CD4-positive, alpha-beta T cell treated with Interleukin-17A for 1 hour (primary cell): ENCODE measurements around the gene CCDC137.
A peak's percentile ranks its signal among the peaks of the same experiment; 100 is the strongest.

ENCODE experiments used
- DNase-seq: peaks from one replicate; pipeline ENCODE4 v3.0.0-alpha.2; 2020

CCDC137 gene

DNA sequence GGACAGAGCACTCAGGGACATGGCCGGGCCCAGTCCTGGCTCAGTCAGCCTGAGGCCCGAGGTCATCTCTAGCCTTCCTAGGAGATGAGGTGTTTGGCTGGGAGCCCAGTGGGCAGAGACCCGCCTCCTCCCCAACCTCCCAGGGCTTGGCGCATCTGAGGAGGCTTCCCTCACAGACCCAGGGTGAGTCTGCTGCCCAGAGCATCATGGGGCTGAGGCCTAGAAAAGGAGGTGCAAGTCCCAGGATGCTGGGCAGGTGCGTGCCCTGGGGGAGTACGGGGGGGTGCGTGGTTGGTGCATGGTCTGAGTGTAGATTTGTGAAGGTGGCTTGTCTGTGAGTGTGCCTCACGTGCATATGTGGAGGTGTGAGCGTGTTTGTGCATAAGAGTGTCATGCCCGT is 14.8 kb upstream of the CCDC137 start:
- no peak for DNase-seq

DNA sequence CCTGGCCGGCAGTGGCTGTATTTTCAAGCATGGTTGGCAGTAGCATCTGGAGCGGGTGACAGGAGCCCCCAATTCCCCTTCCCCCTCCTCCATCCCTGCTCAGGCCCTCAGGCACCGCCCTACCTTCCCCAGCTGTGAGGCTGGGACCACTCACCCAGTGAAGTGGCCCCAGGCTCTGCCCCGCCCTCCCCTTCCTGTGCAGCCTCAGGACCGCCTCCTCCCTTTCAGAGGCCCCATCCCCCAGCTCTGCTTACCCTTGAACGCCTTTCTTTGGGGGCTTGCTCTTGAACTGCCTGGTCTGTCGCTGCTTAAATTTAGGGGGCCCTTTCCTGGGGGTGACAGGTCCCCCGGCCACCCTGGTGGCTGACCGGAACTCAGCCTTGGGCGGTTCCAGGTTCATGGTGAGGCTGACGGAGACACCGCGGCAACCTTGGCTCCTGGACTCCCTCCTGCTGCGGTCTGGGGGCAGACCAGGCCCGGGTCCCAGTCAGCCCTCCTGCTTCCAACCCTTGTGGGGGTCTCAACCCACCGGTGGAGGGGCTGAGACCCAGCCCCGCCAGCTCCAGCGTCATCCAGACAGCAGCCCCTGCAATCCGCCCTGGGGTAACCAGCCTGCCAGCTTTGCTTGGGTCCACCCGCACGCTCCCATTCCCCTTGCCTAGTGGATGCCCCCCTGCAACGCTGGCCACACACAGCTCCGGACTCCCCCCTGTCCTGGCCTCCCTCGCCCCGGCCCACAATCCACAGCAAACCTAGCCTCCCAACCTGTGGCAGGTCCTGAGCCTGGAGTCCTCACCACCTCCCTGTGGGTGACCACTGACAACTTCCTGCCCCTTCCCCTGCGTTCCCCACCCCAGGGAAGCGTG is 13.4 kb upstream of the CCDC137 start:
- no peak for DNase-seq

DNA sequence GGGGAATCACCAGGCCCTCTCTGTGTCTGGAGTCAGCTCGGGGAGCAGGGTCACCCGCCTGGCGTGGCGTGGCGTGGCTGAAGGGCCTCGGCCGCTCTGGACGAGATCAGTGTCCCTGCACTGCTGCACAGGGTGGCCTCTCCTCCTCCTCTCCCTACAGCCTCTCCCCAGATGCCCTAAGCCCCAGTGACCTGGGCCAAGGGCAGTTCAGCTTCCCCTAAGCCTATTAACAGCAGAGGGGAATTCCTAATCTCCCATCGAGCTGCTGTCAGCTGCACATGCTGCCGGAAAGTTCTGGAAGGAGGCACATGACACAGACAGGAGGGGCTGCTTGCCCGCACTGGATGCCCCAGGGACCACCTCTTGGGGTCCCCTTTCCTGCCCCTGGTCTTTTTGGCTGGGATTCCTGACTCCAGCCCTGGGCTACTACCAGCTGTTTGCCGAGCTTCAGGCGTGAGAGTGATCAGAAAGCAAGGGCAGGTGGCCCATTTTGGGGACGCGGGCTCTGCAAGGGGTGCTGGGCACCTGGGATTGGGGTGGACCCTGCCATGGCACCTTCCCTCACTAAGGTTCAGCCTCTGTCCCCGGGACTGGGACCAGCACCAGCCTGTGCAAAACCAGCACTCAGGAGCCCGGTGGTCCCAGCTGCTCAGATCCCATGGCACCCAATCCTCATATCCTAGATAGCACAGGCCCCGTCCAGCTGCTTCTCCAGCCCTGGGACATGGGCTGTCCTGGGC is 11.0 kb upstream of the CCDC137 start:
- DNase-seq, result no peak

DNA sequence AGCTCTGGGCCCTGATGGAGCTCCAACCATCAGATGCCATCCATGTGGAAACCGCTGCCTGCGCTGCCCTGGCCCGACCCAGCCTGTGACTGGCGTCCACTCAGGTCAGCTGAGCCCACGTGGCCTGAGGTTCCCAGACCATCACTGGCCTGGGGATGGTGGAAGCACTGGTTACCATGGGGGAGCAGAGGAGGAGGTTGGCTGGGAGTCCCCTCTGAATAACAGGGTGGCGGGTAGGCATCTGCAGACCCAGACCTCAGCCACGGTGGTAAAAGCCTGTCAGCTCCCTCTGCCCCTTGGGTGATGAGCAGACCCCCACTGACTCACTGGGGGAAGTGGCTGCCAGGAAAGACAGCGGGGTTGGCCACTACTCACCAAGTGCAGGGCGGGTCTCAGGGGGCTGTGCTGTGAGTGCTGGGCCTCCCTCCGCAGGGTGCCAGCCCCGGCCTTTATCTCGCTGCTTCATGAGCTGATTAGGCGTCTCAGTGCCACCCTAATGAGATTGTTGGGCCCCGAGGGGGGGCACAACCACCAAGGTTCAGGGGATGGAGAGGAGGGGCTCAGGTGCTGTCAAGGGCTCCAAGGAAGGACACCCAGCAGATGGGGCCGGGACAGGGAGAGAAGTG is 10.3 kb upstream of the CCDC137 start, which contains the start of gene PDE6G:
Gene PDE6G (minus strand): TSS at position 425 of the 626 bp plus-strand sequence. CDS start 3,237 bp downstream, outside the sequence.
- no peak for DNase-seq

DNA sequence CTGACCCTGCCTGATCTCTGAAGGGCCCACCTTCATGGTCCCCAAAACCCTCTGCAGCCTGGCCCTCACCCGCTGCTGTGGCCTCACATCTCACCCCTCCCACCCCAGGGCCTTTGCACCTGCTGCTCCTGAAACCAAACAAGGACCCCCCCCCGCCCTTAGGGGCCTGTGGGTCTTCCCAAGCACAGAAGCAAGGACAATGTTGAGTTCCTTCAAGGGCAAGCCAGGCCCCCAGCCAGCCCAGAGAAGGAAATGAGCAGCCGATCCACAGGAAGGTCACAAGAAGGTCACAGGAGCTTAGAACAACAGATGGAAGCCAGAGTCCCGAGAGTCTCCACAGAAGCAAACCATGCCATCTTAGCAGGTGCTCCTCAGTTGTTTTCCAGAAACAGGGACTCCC is 9.7 kb upstream of the CCDC137 start:
- no peak for DNase-seq

DNA sequence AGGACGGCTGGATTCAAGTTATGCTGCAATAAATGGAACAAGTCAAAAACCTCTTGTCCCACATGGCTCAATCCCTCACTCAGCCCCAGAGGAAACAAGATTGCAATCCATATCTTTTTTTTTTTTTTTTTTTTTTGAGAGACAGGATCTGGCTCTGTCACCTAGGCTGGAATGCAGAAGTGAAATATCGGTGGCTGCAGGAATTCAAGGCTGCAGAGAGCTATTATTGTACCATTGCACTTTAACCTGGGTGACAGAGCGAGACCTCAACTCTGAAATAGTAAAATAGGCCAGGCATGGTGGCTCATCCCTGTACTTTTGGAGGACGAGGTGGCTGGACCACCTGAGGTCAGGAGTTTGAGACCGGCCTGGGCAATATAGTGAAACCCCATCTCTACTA is 7.5 kb upstream of the CCDC137 start:
- no peak for DNase-seq

DNA sequence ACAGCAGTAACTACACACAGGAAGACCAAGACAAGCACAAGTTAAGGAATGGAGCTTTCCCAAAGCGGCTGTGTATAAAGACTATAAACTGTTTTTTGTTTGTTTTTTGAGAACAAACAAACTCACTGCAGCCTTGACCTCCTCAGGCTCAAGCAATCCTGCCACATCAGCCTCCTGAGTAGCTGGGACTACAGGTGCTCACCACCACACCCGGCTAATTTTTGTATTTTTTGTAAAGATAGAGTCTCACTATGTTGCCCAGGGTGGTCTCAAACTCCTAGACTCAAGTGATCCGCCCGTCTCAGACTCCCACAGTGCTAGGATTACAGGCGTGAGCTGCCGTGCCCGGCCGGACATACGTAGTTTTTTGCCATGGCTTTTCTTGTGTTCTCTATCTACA is 6.1 kb upstream of the CCDC137 start:
- no peak for DNase-seq

DNA sequence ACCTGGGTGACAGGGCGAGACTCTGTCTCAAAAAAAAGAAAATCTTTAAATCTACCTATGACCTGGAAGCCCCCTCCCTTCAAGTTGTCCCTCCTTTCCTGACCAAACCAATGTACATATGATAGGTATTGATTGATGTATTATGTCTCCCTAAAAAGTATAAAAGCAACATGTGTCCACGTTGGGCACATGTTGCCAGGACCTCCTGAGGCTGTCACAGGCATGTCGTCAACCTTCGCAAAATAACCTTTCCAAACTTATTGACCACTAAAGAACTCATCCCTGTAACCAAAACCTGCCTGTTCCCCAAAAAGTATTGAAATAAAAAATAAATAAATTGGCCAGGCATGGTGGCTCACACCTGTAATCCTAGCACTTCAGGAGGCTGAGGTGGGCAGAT is 4.5 kb upstream of the CCDC137 start:
- no peak for DNase-seq

DNA sequence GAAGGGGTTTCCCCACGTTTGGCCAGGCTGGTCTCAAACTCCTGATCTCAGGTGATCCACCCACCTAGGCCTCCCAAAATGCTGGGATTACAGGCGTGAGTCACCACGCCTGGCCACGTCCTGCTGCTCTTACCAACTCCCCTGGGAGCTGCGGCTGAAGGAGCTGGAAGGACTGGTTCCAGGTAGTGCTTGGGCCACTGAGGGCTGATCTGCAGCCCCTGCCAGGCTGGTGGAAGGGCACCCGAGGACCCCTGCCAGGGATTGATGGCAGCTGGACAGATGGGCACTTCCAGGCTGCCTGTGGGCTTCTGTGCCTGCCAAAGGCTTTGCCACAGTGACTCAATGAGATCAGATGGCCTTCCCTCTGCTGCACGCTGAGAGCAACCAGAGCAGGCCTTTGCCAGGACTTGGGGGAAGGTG is 2.5 kb upstream of the CCDC137 start:
- DNase-seq, result no peak

DNA sequence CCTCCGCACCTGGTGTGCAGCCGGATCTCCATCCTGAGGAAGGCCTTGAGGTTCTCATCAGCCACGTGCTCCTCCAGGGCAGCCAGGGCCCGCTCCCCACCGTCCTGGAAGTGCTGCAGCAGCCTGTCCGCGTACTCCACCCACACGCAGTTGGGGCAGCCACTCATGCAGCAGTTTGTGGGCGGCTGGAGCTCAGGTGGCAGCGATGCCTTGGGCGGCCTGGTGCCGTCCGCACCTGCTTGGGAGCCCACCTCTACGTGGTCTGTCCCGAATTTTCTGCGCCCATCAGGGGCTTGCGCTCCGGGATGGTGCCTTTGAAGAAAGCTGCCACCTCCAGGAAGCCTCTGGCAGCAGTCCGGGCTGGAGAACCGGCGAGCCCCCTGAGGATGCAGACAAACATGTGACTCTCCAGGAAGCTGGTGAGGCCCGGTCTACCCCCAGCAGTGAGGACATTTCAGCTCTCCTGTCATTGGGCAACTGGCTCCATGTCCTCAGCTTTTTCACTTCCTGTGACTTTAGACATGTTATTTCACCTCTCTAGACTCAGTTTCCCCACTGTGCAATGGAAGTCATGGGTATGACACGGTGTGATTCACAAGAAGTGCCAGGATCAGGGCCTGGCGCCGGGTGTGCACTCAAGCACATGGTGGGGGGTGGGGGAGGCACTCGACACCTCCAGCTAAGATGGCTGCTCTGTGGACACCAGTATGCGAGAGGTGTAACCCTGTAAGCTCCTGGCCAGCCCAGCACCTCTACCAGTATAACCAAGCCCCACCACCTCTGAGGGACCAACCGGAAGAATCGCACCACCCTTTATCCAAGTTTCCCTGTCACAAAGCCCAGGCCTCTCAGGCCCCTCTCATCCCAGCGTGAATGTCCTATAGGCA is 1.1 kb upstream of the CCDC137 start:
- peak; percentile 48 for DNase-seq

DNA sequence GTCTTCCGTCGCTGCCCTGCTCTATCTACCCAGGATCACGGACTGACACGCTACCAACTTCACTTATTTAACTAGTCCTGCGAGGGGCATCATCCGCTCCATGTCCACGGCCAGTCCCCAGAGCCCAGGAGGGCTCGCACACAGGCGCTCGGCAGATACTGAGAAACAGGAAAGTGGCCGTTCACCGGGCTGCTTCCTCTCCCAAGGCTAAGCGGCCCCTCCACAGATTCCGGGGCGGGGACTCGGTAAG is 520 bp upstream of the CCDC137 start:
- no peak for DNase-seq

DNA sequence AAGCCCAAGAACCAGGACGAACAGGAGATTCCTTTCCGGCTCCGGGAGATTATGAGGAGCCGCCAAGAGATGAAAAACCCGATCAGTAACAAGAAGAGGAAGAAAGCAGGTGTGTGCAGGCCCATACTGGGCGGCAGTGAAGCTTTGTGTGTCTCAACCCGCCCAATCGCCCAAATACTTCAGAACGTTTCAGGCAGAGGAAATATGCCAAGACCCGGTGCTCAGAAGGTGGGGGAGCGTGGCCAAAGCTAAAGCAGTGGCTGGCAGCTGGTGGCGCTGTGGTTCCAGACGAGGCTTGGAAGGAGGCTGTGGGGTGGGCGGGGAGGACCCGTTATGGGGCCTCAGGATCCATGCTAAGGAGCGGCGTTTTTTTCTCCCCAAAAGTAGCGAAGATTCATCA is 1.2 kb downstream of the CCDC137 start:
- DNase-seq, result no peak

DNA sequence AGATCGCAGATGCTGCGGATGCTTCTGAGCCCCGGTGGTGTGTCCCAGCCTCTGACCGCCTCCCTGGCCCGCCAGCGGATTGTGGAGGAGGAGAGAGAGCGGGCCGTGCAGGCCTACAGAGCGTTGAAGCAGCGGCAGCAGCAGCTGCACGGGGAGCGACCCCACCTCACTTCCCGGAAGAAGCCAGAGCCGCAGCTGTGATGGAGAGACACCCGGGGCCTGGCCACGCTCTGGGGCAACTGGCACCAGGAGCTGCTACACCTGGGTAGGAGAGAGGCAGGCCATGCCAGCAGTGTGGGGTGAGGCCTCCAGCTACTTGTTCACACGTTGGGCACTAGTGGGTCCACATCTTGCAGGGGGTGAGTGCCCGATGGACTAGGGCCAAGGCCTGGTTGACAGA is 6.0 kb downstream of the CCDC137 start:
- DNase-seq, result no peak

DNA sequence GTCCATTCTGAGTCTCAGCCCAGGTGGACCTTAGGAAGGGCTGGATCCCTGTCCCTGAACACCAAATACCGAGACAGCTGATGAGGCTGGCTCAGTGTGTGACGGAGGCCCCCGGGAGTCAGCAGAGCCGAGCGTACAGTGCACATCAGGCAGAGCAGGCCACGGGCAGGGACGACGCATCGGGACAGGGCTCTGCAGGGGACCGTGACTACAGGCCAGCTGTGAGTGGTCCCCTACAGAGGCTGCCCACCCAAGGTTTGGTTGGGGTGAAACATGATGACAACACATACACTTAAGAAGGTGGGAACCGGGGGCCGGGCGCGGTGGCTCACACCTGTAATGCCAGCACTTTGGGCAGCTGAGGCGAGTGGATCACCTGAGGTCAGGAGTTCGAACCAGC is 6.4 kb downstream of the CCDC137 start:
- no peak for DNase-seq

DNA sequence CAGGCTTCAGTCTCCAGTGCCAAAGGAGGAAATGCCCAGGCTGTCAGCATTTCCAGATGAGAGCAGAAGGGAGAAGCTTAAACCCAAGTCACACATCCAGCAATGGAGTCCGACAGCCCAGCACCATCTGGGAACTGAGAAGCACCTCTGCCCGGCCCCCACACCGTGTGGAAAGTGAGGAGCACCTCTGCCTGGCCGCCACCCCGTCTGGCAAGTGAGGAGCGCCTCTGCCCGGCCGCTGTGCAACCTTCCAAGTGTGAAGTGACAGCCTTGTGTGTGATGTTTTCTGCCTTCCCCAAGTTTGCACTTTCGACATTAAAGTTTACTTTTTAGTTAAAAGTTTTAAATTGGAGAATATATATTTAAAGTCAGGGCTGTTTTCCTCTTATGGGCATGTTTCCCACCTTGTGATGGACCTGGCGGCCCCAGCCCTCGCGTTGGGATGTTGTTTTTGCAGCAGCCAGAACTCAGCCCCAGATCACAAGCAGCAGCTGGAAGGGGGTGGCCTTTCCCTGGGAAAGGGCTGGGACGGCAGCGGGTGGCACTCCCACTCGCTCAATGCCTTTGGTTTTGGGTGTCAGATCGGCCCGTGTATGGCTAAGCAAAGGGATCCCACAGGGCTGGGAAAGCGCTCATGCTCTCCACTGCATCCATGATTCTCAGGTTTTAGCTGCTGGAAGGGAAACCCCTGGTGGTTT is 7.2 kb downstream of the CCDC137 start:
- no peak for DNase-seq

DNA sequence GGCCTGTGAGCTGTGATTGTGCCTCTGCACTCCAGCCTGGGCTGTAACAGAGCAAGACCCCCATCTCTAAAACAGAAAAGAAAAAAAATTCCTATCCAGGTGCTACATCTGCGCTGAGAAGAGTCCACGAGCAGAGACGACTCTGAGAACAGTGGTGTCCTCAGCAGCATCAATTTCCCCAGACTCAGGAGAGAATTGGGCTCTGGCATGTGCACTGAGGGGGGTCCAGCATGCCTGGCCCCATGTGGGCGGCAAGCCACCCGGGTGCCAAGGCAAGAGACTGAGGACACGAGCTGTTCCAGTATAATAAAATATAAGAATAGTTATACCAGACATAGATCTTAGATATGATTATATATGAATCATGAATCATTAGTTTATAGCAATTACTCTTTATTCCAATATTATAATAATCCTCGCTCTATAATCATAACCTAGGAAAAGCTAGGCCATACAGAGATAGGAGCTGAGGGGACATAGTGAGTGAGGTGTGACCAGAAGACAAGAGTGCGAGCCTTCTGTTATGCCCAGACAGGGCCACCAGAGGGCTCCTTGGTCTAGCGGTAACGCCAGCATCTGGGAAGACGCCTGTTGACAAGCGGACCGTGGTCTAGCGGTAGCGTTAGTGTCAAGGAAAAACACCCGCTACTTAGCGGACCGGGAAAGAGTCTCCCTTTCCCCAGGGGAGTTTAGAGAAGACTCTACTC is 9.1 kb downstream of the CCDC137 start:
- DNase-seq, result peak; percentile 55

DNA sequence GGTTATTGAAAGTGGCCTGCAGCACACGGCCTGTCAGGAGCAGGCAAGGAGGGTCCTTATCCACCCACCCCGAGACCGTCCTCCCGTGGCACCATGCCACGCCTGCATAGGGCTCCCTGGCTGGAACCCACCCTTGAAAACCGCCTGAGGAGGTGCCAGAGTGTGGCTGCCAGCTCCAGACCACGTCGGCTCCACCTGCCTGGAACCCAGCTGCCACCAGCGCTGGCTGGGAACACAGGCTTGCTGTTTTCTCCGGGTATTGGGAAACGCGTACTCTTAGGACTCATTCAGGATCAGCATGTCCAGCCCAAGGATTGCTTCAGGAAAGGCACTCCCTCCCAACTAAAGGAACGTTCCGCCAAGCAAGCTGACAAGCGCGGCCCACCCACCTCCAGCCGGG is 10.4 kb downstream of the CCDC137 start:
- no peak for DNase-seq

DNA sequence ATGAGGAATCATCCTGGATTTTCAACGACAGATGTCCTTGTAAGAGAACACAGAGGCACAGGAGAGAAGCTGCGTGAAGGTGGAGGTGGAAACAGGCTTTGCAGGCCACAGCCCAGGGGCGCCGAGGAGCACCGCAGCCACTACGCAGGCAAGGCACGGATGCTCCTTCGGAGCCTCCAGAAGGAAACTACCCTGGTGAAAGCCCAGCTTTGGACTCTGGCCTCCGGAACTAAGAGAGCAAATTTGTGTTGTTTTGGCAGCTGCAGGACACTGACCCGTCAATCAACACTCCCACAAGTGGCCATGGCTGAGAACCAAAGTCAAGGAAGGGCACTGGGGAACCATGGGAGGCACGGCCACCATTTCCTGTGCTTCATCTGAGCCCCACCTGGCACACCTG is 13.6 kb downstream of the CCDC137 start:
- no peak for DNase-seq

DNA sequence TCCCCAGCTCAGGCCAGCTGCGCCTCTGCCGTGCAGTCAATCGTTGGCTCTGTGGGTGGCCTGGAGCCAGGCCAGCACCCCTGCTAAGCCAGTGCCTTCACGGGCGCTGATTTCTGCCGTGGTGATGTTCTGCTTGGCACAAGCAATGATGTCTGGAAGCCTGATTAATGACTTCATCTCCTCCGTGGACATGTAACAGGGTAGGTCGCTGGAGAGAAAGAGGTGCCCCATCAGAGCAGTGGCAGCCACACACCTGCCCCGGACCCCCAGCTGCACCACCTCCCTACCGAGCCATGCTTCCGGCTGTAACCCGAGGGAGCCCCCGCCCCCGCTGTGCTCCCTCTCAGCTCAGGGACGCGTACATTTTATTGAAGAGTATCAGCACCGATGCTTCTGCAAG is 15.1 kb downstream of the CCDC137 start:
- DNase-seq, result no peak

DNA sequence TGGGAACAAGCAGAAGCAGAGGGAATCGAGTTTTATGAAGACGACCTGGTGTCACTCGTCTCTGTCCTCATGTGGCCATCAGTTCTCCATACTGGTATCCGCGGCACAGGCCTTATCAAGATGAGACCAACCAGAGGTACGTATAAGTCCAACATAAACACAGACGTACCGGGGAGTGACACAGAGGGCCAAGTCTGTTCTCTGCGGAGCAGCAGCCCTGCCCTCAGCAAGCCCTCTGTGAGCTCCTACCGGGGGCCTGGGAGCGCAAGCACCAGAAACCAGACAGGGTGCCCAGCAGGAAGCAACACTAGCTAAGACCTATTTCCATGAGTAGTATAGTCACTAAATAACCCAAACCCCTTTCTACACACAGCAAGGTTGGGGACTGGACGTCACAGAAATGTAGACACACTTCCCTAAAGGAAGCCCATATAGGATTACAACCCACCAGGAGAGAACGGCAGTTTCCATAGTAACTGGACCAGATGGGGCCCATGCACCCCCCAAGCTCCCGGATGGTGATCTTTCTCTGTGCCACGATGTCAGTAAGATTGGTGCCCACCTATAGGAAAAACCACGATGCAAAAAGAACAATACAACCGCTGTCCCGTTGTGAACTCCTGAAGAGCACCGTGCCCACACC is 16.1 kb downstream of the CCDC137 start:
- no peak for DNase-seq

DNA sequence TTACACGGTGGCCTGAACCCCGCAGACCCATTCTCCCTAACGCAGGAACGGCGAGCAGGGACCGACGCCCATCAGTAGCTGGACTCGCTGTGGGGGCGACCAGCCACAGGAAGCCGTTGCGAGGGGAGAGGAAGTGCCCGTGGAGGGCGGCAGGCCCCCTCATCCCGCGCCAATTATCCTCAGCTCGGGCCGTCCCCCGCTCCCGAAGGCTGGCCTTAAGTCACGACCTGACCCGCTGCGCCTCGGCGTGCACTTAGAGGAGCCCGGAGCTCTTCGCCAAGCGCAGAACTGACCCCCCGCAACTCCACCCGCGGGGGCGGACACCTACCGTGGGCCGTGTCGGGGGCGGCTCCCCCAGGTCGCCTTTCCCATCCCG is 16.7 kb downstream of the CCDC137 start:
- DNase-seq, result no peak
